Thoracic aorta (tissue), 2 donors: ENCODE results near the gene TRIP11. TPM values are rescaled to one million over a fixed set of nuclear protein-coding genes. Genes with fewer than 3 reads are reported as not detected.

Experiments used
- ATAC-seq: fragments of 150-250 bp; one replicate; pipeline ENCODE4 v1.8.0; 2017; ENCODE audit warnings: low read depth; ENCODE audit not compliant: insufficient number of reproducible peaks, low FRiP score
- DNase-seq: peaks from one replicate; pipeline ENCODE4 v3.0.0-alpha.2; 2020; ENCODE audit warnings: low spot score
- H3K27ac ChIP-seq, 2 donors: fragments of 200-600 bp; sonication (generic); 1 replicate in 1 of 2; 2 replicates in 1 of 2; pipeline ENCODE4 v1.5.1; 2016; ENCODE audit warnings: mild to moderate bottlenecking in 2 of 2, moderate library complexity in 2 of 2
- H3K27me3 ChIP-seq: fragments of 200-600 bp; sonication (generic); replicated peaks from 2 replicates; pipeline ENCODE4 v1.6.0; 2016; ENCODE audit warnings: mild to moderate bottlenecking; ENCODE audit not compliant: insufficient read depth
- H3K36me3 ChIP-seq: fragments of 200-600 bp; sonication (generic); one replicate; pipeline ENCODE4 v1.5.1; 2016
- H3K4me1 ChIP-seq, 2 donors: fragments of 200-600 bp; sonication (generic); 1 replicate in 1 of 2; 2 replicates in 1 of 2; pipeline versions ENCODE4 v1.5.1 to v1.6.0; 2016; ENCODE audit warnings: low read depth in 2 of 2, mild to moderate bottlenecking in 1 of 2; ENCODE audit not compliant: control insufficient read depth in 1 of 2
- H3K4me3 ChIP-seq: fragments of 200-600 bp; sonication (generic); 2 replicates; pipeline ENCODE4 v1.5.1; 2016; ENCODE audit warnings: mild to moderate bottlenecking
- H3K9me3 ChIP-seq: fragments of 200-600 bp; sonication (generic); 2 replicates; pipeline ENCODE4 v1.5.1; 2016
- total RNA-seq, 2 donors: library from RNA; depleted of rRNA; stranded (reverse); fragments of >200 nt; gene quantifications; one replicate each; pipeline versions ENCODE4 v1.1.0 to v1.2.3, GENCODE V29; 2016
- TF ChIP-seq, protein P1 (sequence below): fragments of 200-600 bp; sonication (generic); IDR thresholded peaks from one replicate; pipeline ENCODE4 v1.5.1; 2019; ENCODE audit warnings: antibody characterized with exemption

Gene TRIP11
- total RNA-seq, 2 donors from 2014 or later: 31.9 to 36.8 TPM

DNA sequence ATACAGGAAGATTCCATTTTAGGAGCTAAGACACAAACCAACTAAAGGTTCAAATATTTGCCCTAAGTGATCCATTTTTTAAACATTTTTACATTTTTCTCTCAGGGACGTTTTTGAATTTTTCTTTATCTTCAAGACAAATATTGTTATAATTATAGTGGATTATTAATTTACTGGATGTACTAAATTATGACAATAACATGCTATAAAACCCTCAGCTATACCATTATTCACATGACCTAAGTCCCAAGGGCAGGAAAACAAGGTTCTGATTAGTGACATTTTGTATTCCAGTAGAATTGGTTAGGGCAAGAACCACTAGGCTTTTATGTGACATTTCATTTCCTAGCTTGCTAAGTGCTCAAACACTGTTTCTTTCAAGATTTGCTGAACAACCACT is 75.8 kb downstream of the TRIP11 start:
- Histone ChIP-seq H3K36me3 (peaks cover 11% of the 10 kb centered on the region), H3K4me1 (peaks cover 4 to 9% of the 10 kb centered on the region in 2 donors), H3K27me3 (no peaks in the 10 kb centered on the region), H3K27ac (no peak overlapping the region), H3K4me3 (no peak overlapping the region), H3K9me3 (no peaks in the 10 kb centered on the region)
- DNase-seq (no peak), ATAC-seq (no peak)
- TF ChIP-seq, protein P1, sequence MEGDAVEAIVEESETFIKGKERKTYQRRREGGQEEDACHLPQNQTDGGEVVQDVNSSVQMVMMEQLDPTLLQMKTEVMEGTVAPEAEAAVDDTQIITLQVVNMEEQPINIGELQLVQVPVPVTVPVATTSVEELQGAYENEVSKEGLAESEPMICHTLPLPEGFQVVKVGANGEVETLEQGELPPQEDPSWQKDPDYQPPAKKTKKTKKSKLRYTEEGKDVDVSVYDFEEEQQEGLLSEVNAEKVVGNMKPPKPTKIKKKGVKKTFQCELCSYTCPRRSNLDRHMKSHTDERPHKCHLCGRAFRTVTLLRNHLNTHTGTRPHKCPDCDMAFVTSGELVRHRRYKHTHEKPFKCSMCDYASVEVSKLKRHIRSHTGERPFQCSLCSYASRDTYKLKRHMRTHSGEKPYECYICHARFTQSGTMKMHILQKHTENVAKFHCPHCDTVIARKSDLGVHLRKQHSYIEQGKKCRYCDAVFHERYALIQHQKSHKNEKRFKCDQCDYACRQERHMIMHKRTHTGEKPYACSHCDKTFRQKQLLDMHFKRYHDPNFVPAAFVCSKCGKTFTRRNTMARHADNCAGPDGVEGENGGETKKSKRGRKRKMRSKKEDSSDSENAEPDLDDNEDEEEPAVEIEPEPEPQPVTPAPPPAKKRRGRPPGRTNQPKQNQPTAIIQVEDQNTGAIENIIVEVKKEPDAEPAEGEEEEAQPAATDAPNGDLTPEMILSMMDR: no peak

DNA sequence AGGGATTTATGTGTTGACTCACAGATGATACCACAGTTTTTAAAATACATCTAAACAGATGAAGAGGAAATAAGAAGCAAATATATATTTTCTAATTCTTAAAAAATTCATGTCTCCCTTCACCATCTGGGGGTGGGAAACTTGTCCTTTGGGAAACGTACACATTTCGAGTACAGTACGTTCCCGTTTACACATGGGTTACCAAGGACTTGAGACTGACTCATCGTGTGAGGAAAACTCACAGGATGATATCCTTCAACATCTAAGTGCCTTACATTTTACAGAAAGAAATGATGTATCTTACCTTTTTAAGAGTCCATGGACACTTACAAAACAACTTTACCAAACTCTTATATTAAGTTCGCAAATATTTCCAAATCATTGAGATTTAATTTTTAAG is 76.4 kb downstream of the TRIP11 start:
- Histone ChIP-seq H3K9me3 (no peaks in the 10 kb centered on the region), H3K36me3 (peaks cover 5% of the 10 kb centered on the region), H3K4me3 (no peak overlapping the region), H3K27ac (no peak overlapping the region), H3K4me1 (peaks cover 4 to 9% of the 10 kb centered on the region in 2 donors), H3K27me3 (no peaks in the 10 kb centered on the region)
- DNase-seq (no peak), ATAC-seq (no peak)
- TF ChIP-seq, protein P1: no peak

DNA sequence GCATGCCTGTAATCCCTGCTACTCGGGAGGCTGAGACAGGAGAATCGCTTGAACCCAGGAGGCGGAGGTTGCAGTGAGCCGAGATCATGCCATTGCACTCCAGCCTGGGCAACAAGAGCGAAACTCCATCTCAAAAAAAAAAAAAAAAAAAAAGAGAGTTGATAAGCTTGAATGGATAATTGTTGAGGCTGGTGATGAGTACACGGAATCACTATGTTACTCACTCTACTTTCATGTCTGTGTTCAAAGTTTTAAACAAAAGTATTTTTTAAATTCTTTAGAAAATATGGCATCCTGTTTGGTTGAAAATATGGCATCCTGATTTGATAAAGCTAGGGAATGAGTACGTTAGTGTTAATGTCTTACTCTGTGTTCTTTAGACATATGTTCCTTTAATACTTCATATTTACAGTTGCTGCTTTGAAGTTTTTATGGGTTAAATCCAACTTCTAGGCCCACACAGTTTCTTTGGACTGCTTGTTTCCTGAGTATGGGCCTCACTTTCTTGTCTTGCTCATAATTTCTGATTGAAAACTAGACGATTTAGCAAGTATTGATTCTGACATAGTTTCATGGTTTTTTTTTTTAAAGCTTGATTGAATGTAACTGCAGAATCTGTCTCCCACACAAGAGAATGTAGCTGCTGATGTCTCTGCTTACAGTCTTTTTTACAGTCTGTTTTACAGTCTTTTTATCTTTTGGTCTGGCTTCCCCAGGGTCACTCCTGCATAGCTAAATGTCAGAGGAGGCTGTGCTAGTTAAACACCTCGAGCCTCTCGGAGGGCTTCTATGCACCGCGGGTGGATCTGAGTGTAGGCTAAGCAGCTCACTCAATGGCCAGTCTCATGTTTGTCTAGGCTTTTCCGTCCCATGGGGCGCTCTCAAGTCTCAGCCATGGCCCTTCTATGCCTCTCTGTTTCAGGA is 78.3 kb downstream of the TRIP11 start:
- DNase-seq (no peak), ATAC-seq (no peak)
- no peak overlapping the region for H3K4me3 ChIP-seq
- H3K27ac ChIP-seq: no peak overlapping the region
- H3K9me3 ChIP-seq: no peaks in the 10 kb centered on the region
- peaks cover 4 to 9% of the 10 kb centered on the region in 2 donors for H3K4me1 ChIP-seq
- H3K27me3 ChIP-seq: no peaks in the 10 kb centered on the region
- no peaks in the 10 kb centered on the region for H3K36me3 ChIP-seq
- TF ChIP-seq, protein P1: no peak

DNA sequence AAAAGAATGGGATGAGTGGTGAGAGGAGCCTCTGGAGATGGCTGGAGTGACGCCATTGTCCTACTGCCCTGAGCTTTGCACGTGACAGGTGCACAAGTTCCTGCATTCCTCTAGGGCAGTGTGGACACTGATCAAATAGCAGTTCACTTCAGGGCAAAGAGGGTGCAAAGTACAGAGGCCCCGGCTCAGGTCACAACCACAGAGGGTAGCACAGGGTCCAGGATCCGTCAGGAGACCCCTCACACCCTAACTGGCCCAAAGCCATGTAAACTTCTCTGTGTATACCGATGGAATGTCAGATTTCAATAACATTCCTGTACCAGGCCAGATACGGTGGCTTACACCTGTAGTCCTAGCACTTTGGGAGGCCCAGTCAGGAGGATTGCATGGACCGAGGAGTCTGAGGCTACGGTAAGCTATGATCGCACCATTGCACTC is 82.0 kb downstream of the TRIP11 start:
- Histone ChIP-seq H3K27ac (no peak overlapping the region), H3K9me3 (no peaks in the 10 kb centered on the region), H3K4me3 (no peak overlapping the region), H3K36me3 (no peaks in the 10 kb centered on the region), H3K27me3 (no peaks in the 10 kb centered on the region), H3K4me1 (peaks cover 7 to 9% of the 10 kb centered on the region in 2 donors)
- DNase-seq (no peak), ATAC-seq (no peak)
- TF ChIP-seq, protein P1: no peak

DNA sequence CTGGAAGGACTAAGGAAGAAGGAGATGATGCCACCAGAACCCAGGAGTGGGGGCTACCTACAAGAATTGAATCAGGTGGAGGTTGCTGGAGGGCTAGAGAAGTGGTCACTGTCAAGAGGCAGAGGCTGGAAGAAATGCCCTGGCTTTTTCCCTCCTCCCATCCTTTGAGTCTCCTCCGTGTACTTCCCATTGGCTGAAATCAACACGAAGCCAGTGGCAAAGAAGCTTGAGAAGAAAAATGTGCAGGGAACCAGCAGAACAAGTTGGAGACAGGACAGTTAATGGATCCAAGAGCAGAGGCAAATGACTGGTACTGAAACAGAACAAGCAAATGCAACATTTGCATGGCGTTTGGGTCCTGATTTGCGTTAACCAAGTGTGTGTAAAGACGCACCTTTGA is 83.2 kb downstream of the TRIP11 start:
- ATAC-seq (no peak), DNase-seq (no peak)
- TF ChIP-seq, protein P1: no peak
- H3K4me3 ChIP-seq: no peak overlapping the region
- H3K27ac ChIP-seq: no peak overlapping the region
- no peaks in the 10 kb centered on the region for H3K27me3 ChIP-seq
- peaks cover 16% of the 10 kb centered on the region in 2 donors for H3K4me1 ChIP-seq
- no peaks in the 10 kb centered on the region for H3K36me3 ChIP-seq
- H3K9me3 ChIP-seq: no peaks in the 10 kb centered on the region
